ENCODE results near the gene LIMA1.
"Not testable (repeated sequence)": the region's sequence is repeated elsewhere in the genome, so short reads cannot be mapped to it uniquely, and the experiment has no call there.

LIMA1 gene

GRCh38 chr12:50248411-50248810, 34.9 kb downstream of the LIMA1 start:
- DNase-seq (ENCODE audit: low read depth, low spot score), result no peak

- DNase-seq (ENCODE audit: low read depth, low spot score), result not testable (repeated sequence)
Observed at GRCh38 chr12:50247665-50248064, 35.7 kb downstream of the LIMA1 start.

GRCh38 chr12:50246873-50247612, 36.3 kb downstream of the LIMA1 start:
- DNase-seq (ENCODE audit: low read depth, low spot score), result no peak

GRCh38 chr12:50246197-50246865, 37.0 kb downstream of the LIMA1 start:
- DNase-seq (ENCODE audit: low read depth, low spot score), result no peak

- no peak for DNase-seq (ENCODE audit: low read depth, low spot score)
Observed at GRCh38 chr12:50243507-50243906, 39.8 kb downstream of the LIMA1 start.

GRCh38 chr12:50242751-50243191, 40.5 kb downstream of the LIMA1 start:
- no peak for DNase-seq (ENCODE audit: low read depth, low spot score)

- no peak for DNase-seq (ENCODE audit: low read depth, low spot score)
Observed at GRCh38 chr12:50241178-50241577, 42.1 kb downstream of the LIMA1 start.

- no peak for DNase-seq (ENCODE audit: low read depth, low spot score)
Observed at GRCh38 chr12:50240792-50241114, 42.6 kb downstream of the LIMA1 start.

GRCh38 chr12:50240096-50240791, 43.1 kb downstream of the LIMA1 start:
- no peak for DNase-seq (ENCODE audit: low read depth, low spot score)

GRCh38 chr12:50239355-50239891, 43.9 kb downstream of the LIMA1 start:
- DNase-seq (ENCODE audit: low read depth, low spot score), result no peak

GRCh38 chr12:50234347-50234746, 49.0 kb downstream of the LIMA1 start:
- no peak for DNase-seq (ENCODE audit: low read depth, low spot score)

GRCh38 chr12:50232771-50233209, 50.5 kb downstream of the LIMA1 start:
- DNase-seq (ENCODE audit: low read depth, low spot score), result no peak

GRCh38 chr12:50232206-50232605, 51.1 kb downstream of the LIMA1 start:
- DNase-seq (ENCODE audit: low read depth, low spot score), result no peak

- no peak for DNase-seq (ENCODE audit: low read depth, low spot score)
Observed at GRCh38 chr12:50231346-50231745, 52.0 kb downstream of the LIMA1 start.

GRCh38 chr12:50230217-50230616, 53.1 kb downstream of the LIMA1 start:
- DNase-seq (ENCODE audit: low read depth, low spot score), result no peak

GRCh38 chr12:50224026-50224692, 59.2 kb downstream of the LIMA1 start:
- peak; percentile 20 for DNase-seq (ENCODE audit: low read depth, low spot score)

GRCh38 chr12:50222275-50222783, 61.0 kb downstream of the LIMA1 start:
- no peak for DNase-seq (ENCODE audit: low read depth, low spot score)

- no peak for DNase-seq (ENCODE audit: low read depth, low spot score)
Observed at GRCh38 chr12:50221228-50222008, 61.9 kb downstream of the LIMA1 start.

GRCh38 chr12:50220363-50220995, 62.8 kb downstream of the LIMA1 start:
- no peak for DNase-seq (ENCODE audit: low read depth, low spot score)

GRCh38 chr12:50219544-50219943, 63.8 kb downstream of the LIMA1 start:
- no peak for DNase-seq (ENCODE audit: low read depth, low spot score)
